KG1 (cell line): Measurements from ENCODE around the gene MCM6.
"Not testable (repeated sequence)": the region's sequence is repeated elsewhere in the genome, so short reads cannot be mapped to it uniquely, and the experiment has no call there.

Experiments used
- DNase-seq: peaks from one replicate; lab custom pipeline; 2025; lab: John Stamatoyannopoulos, UW

Gene MCM6

DNA sequence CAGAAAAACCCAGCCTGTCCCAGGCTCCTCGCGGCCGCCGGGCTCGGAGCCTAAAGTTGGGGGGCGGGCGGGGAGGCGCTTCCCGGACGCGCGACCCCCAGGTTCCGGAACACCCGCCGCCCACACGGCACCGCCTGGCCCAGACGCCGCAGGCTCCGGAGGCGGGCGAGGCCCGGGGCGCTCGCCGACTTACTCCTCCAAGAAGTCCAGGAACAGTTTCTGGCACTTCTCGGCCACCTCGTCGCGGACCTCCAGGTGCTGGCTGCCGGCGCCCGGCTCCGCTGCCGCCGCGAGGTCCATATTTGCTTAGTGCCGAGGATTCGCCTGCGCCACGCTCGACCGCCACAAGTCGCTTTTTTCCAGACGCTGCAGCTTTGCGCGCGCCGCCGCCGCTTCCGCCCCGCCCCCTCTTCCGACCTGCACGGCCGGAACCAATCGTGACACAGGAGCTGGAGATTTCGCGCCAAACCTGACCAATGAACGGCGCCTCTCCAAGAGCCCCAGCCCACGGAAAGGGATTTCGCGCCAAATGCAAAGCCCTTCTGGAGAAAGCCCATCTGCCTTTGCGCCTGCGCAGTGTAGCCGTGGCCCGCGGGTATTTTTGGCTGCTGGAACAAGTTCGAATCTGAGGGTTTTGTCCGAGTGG, at the start of gene MCM6:
Gene MCM6 (minus strand): TSS at position 378 of the 646 bp plus-strand sequence. CDS start 78 bp downstream, at position 300.
- DNase-seq, result peak; percentile 91

GRCh38 chr2:135925571-135925970, 49.3 kb upstream of the MCM6 start:
- DNase-seq, result no peak

DNA sequence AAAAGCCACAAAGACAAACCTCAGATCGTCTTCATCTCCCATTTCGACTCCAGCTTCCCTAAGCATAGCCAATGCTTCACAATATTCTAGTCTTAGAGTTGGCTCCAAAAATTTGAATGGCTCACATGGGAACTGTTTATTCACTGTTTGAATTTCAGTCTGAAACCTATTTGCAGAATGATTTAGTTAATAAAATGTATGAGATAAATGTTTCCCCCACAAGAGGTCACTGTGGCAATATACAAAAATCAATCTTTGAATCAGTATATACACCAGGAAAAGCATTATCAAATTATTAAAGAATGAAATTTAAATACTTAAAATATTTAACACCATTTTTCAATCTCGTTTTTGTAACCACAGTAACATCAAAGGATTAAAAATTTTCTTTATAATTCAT, 40.0 kb upstream of the MCM6 start:
- DNase-seq, result peak; percentile 27

GRCh38 chr2:135914485-135914884, 38.2 kb upstream of the MCM6 start:
- DNase-seq, result no peak

DNA sequence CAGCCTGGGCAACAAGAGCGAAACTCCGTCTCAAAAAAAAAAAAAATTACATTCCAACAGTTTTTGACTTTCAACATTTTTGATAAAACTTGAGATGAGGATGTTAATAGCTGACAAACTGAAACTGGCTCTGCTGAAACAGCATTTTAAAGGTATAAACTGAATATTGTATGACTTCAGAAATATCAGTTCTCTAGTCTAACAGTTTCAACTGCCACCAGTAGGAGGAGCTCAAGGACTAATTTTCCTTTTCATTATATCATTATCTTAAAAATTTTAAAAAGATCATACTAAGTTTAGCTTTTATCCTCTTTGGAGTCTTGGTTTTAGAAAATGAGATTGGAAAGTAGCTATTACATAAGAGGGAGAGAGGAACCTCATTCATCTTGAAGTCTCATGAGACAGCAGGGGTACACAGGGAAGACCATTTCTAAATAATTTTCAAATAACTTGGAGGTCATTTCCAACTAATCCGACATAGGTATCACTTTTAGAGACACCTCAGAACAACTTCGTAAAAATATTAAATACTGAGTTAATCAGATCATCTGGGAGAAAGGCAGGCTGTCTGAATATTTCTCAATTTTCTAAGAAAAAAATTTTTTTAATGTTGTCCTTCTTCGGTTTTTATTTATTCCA, 37.6 kb upstream of the MCM6 start:
- DNase-seq, result peak; percentile 33

GRCh38 chr2:135909976-135910375, 33.7 kb upstream of the MCM6 start:
- DNase-seq, result no peak

DNA sequence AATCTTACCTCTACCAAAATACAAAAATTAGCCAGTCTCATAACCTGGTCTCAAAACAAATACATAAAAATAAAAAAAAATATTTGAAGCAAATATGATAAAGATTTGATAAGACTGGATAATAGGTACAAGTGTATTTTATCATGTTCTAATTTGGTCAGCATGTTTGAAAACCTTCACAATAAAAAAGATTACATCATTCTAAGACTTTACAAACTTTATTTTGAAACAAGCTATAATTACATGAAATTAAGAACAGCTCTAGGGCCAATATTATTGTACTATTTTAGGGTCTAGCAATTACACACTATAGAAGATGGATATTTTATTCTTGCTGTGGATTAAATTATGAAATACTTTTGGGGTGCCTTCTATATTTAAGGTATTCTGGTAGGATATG, 29.4 kb upstream of the MCM6 start:
- no peak for DNase-seq

GRCh38 chr2:135904341-135904989, 28.2 kb upstream of the MCM6 start:
- no peak for DNase-seq

GRCh38 chr2:135903650-135904049, 27.4 kb upstream of the MCM6 start:
- no peak for DNase-seq

DNA sequence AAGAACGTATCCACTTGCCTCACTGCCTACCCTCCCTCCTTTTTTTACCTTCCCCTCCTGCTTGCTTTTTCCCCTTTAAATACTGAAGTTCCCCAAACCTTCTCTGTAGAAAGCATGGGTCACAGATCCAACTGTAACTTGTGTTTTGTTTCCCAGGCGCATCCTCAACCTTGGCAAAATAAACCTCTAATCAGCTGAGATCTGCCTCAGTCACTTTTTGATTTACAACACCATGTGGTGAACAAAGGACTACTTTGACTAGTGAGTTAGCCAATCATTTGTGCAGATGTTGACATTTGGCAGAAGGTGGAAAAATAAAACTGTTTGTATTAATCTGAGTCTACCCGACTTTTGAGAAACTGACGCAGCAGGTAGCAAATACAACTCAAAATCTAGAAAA, 23.3 kb upstream of the MCM6 start:
- no peak for DNase-seq

GRCh38 chr2:135898234-135898786, 22.1 kb upstream of the MCM6 start:
- no peak for DNase-seq

GRCh38 chr2:135894930-135895329, 18.7 kb upstream of the MCM6 start:
- DNase-seq, result no peak

DNA sequence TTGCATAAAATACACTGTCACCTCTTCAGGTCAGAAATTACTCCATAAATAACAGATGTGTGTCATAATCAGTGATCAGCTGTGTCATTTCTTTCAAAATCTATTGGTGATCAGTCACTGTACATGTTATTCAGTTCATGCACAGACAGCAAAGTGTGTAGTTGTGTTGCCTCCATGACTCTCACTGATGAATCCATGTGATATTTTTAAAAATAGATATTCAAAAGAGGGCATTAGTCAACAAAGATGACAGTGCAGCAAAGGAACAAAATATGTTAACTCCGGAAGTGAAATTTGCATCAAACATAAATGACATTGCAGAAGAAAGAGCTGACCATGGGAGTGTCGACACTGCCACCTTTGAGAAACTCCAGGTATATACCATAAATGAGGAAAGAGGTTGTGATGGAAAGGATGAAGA, 17.1 kb upstream of the MCM6 start:
- no peak for DNase-seq

DNA sequence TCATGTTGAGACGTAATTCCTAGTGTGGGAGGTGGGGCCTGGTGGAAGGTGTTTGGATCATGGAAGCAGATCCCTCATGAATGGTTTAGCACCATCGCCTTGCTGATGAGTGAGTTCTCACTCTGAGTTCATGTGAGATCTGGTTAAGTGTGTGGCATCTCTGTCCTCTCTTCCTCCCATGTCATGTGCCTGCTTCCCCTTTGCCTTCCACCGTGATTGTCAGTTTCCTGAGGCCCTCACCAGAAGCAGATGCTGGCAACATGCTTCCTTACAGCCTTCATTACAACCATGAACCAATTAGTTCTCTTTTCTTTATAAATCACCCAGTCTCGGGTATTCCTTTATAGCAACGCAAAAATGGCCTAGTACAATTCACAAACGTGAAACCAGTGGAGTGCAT, 14.6 kb upstream of the MCM6 start:
- peak; percentile 71 for DNase-seq

DNA sequence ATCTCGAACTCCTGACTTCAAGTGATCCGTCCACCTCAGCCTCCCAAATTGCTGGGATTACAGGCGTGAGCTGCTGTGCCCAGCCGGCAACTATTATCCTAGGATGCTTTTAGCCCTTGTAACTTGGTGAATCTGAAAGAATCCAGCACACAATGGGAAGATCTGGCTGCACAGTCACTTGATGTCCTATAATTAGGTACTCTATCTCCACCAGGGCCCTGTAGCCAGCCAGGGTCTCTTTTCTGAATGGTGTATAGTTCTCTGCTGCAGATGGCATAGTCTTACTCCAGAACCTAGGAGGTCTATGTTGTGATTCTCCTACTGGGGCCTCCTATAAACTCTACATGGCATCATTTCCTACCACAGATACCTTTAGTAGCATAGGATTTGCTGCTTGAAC, 13.9 kb upstream of the MCM6 start:
- no peak for DNase-seq

DNA sequence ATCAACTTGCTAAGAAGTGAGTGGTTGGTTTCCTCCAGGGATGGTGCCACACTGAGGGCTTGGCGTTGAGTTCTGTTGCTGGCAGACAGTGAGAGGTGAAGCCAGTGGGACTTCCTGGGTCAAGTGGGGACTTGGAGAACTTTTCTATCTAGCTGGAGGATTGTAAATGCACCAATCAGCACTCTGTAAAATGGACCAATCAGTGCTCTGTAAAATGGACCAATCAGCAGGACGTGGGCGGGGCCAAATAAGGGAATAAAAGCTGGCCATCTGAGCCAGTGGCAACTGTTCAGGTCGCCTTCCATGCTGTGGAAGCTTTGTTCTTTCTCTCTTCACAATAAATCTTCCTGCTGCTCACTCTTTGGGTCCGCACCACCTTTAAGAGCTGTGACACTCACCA, 12.3 kb upstream of the MCM6 start:
- DNase-seq, result not testable (repeated sequence)

DNA sequence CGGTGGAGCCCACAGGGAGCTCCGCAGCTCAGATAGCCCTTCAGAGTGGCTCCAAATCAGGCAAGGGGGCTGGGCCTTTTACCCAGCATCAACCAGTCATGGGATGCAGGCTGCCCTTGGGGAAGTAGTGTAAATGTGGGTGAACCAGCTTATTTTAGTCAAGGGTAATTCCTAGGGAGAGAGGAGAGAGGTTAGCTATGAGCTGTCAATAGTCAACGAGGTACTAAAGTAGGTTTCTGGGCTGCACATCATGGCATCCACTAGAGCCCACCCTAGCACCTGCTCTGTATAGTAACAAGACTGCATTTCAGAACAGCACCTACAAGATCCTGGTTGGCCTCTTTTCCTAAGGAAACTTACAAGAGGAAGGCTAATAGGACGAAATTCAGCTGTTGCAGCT, 9.5 kb upstream of the MCM6 start:
- DNase-seq, result no peak

DNA sequence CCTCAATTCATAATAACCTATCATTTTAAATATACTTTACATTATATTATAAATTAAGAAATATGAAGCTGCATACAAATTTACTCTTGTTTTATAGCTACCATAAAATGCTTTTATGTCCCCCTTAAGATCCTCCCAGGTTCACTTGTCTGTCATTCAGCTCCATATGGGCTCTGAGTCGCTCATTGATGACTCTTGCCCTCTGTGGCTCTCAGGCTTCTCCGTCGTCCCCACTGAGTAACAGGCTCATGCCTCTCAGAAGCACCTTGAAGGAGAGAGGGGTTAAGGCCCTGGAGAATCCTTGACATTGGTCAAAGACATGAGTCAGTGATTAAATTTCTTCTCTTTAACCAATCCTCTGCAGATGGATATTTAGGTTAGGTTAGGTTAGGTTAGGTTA, 6.2 kb upstream of the MCM6 start:
- no peak for DNase-seq

DNA sequence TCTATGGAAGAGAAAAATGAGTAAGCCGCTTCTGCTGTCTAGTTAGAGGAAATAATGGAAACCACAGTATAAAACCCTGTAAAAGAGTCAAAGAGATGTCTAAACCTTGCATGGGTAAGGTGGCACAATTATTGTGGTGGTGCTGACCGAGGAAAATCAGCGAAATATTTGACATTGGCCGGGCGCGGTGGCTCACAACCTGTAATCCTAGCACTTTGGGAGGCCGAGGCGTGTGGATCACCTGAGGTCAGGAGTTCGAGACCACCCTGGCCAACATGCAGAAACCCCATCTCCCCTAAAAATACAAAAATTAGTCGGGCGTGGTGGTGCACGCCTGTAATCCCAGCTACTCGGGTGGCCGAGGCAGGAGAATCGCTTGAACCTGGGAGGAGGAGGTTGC, 527 bp upstream of the MCM6 start:
- not testable (repeated sequence) for DNase-seq

- DNase-seq, result peak; percentile 36
Observed at GRCh38 chr2:135875491-135876065, 665 bp downstream of the MCM6 start.

GRCh38 chr2:135874777-135875365, 1.4 kb downstream of the MCM6 start:
- no peak for DNase-seq

GRCh38 chr2:135870571-135870970, 5.7 kb downstream of the MCM6 start:
- no peak for DNase-seq
